ENCODE measurements around the gene TCF20. TPM values are rescaled to one million over a fixed set of nuclear protein-coding genes. Genes with fewer than 3 reads are reported as not detected.

Gene TCF20
- total RNA-seq, 1 donor from 2014 or later = 53.7 TPM

GRCh38 chr22:42256220-42256619 lies 14.2 kb downstream of the TCF20 start:
- H3K9me3 Mint-ChIP-seq = no peaks in the 10 kb centered on the region
- Histone ChIP-seq H3F3A (ENCODE audit: low read depth) (peaks cover 7% of the 10 kb centered on the region), H3K9ac (no peak overlapping the region), H3K4me3 (no peak overlapping the region), H3K4me2 (no peak overlapping the region), H4K20me1 (ENCODE audit: low read depth) (peaks cover 95% of the 10 kb centered on the region), H3K27ac (no peak overlapping the region), H3K79me2 (ENCODE audit: low read depth) (peaks cover 100% of the 10 kb centered on the region), H3K4me1 (peaks cover 26% of the 10 kb centered on the region), H3K36me3 (no peaks in the 10 kb centered on the region), H3K27me3 (no peaks in the 10 kb centered on the region), H3K9me3 (ENCODE audit: low read depth) (no peaks in the 10 kb centered on the region), H2AFZ (replicated peaks) (no peak overlapping the region)
- TF ChIP-seq EZH2 (IDR thresholded peaks at IDR 0.05) = no peak
- TF ChIP-seq CTCF (IDR thresholded peaks at IDR 0.05) = no peak
- TF ChIP-seq EZH2phosphoT487 (IDR thresholded peaks at IDR 0.05) = no peak
- no peak overlapping the region for H3K4me3 Mint-ChIP-seq
- DNase-seq (ENCODE audit: low spot score) = no peak
- peaks cover 12% of the 10 kb centered on the region for H3K4me1 Mint-ChIP-seq
- H3K36me3 Mint-ChIP-seq = peaks cover 6% of the 10 kb centered on the region
- no peaks in the 10 kb centered on the region for H3K27me3 Mint-ChIP-seq (ENCODE audit: insufficient read depth, low read depth)
- H3K27ac Mint-ChIP-seq = no peak overlapping the region

- Histone ChIP-seq H3K9ac (no peak overlapping the region), H3K27me3 (no peaks in the 10 kb centered on the region), H3K27ac (no peak overlapping the region), H3K4me2 (no peak overlapping the region), H3K4me3 (no peak overlapping the region), H3K36me3 (no peaks in the 10 kb centered on the region), H3K79me2 (ENCODE audit: low read depth) (peaks cover 97% of the 10 kb centered on the region), H2AFZ (replicated peaks) (no peak overlapping the region), H4K20me1 (ENCODE audit: low read depth) (peaks cover 86% of the 10 kb centered on the region), H3F3A (ENCODE audit: low read depth) (no peaks in the 10 kb centered on the region), H3K4me1 (no peaks in the 10 kb centered on the region), H3K9me3 (ENCODE audit: low read depth) (no peaks in the 10 kb centered on the region)
- H3K9me3 Mint-ChIP-seq = no peaks in the 10 kb centered on the region
- H3K27ac Mint-ChIP-seq = no peak overlapping the region
- peaks cover 4% of the 10 kb centered on the region for H3K4me1 Mint-ChIP-seq
- TF ChIP-seq EZH2 (IDR thresholded peaks at IDR 0.05) = no peak
- no peak for TF ChIP-seq CTCF (IDR thresholded peaks at IDR 0.05)
- TF ChIP-seq EZH2phosphoT487 (IDR thresholded peaks at IDR 0.05) = no peak
- H3K4me3 Mint-ChIP-seq = no peak overlapping the region
- no peaks in the 10 kb centered on the region for H3K27me3 Mint-ChIP-seq (ENCODE audit: insufficient read depth, low read depth)
- H3K36me3 Mint-ChIP-seq = peaks cover 15% of the 10 kb centered on the region
- no peak for DNase-seq (ENCODE audit: low spot score)
Measured at GRCh38 chr22:42249831-42250230, 20.6 kb downstream of the TCF20 start.

GRCh38 chr22:42248995-42249394 lies 21.5 kb downstream of the TCF20 start:
- Histone ChIP-seq H3K9me3 (ENCODE audit: low read depth) (no peaks in the 10 kb centered on the region), H3K36me3 (no peaks in the 10 kb centered on the region), H3K9ac (no peak overlapping the region), H3K4me3 (no peak overlapping the region), H3K4me2 (no peak overlapping the region), H3K4me1 (no peaks in the 10 kb centered on the region), H3K27ac (no peak overlapping the region), H4K20me1 (ENCODE audit: low read depth) (peaks cover 86% of the 10 kb centered on the region), H3K79me2 (ENCODE audit: low read depth) (peaks cover 97% of the 10 kb centered on the region), H3K27me3 (no peaks in the 10 kb centered on the region), H2AFZ (replicated peaks) (no peak overlapping the region), H3F3A (ENCODE audit: low read depth) (no peaks in the 10 kb centered on the region)
- Mint-ChIP-seq H3K4me3 (no peak overlapping the region), H3K4me1 (peaks cover 4% of the 10 kb centered on the region), H3K27ac (no peak overlapping the region), H3K27me3 (ENCODE audit: insufficient read depth, low read depth) (no peaks in the 10 kb centered on the region), H3K36me3 (peaks cover 15% of the 10 kb centered on the region), H3K9me3 (no peaks in the 10 kb centered on the region)
- TF ChIP-seq EZH2 (IDR thresholded peaks at IDR 0.05) (no peak), CTCF (IDR thresholded peaks at IDR 0.05) (no peak), EZH2phosphoT487 (IDR thresholded peaks at IDR 0.05) (no peak)
- no peak for DNase-seq (ENCODE audit: low spot score)

Data from neural progenitor cell (in vitro differentiated cells).